PC-9 (cell line): ENCODE measurements around the gene ELOVL7. TPM values are rescaled to one million over a fixed set of nuclear protein-coding genes. Genes with fewer than 3 reads are reported as not detected.

ENCODE experiments used
- BruUV-seq: library from RNA; stranded (reverse); fragments of 400-500 nt; replicated peaks from 2 replicates; lab custom pipeline; 2021; lab: Mats Ljungman, UMichigan
- CTCF ChIA-PET: fragments of 300-600 bp; sonication (Branson Sonifier 250); formaldehyde crosslinking; loops from one replicate; lab custom pipeline; 2022; ENCODE audit warnings: antibody characterized with exemption; lab: Charles Lee
- POLR2A ChIA-PET: fragments of 300-600 bp; sonication (Branson Sonifier 250); formaldehyde crosslinking; loops from one replicate; lab custom pipeline; 2022; ENCODE audit warnings: antibody characterized with exemption; ENCODE audit not compliant: unreplicated experiment; lab: Charles Lee
- DNase-seq, 2 experiments: peaks; one replicate each; pipeline versions ENCODE4 v3.0.0 to v3.0.0-alpha.2; 2015 to 2022; ENCODE audit warnings: mixed read lengths in 1 of 2
- H2AFZ ChIP-seq: fragments of 200-600 bp; sonication (generic); 2 replicates; pipeline ENCODE4 v1.8.1; 2017; ENCODE audit warnings: antibody characterized with exemption
- H3F3A ChIP-seq: fragments of 200-600 bp; sonication (generic); 2 replicates; pipeline ENCODE4 v1.8.1; 2017; ENCODE audit warnings: antibody characterized with exemption, mild to moderate bottlenecking, low read depth; ENCODE audit not compliant: insufficient read depth
- H3K27ac ChIP-seq: fragments of 200-600 bp; sonication (generic); 2 replicates; pipeline ENCODE4 v1.6.1; 2016; ENCODE audit warnings: mixed run types
- H3K27me3 ChIP-seq: fragments of 200-600 bp; sonication (generic); 2 replicates; pipeline ENCODE4 v1.6.1; 2016; ENCODE audit warnings: low read depth, mixed run types; ENCODE audit not compliant: insufficient read depth
- H3K36me3 ChIP-seq: fragments of 200-600 bp; sonication (generic); 2 replicates; pipeline ENCODE4 v1.6.1; 2016; ENCODE audit warnings: low read depth, mixed run types
- H3K4me1 ChIP-seq: fragments of 200-600 bp; sonication (generic); replicated peaks from 2 replicates; pipeline ENCODE4 v1.6.1; 2016; ENCODE audit warnings: mixed run types; ENCODE audit not compliant: insufficient read depth
- H3K4me2 ChIP-seq: fragments of 200-600 bp; sonication (generic); 2 replicates; pipeline ENCODE4 v1.6.1; 2017; ENCODE audit warnings: mixed run types
- H3K4me3 ChIP-seq: fragments of 200-600 bp; sonication (generic); 2 replicates; pipeline ENCODE4 v1.6.1; 2016; ENCODE audit warnings: mixed run types
- H3K79me2 ChIP-seq: fragments of 200-600 bp; sonication (generic); 2 replicates; pipeline ENCODE4 v1.6.1; 2017; ENCODE audit warnings: low read depth, mixed run types
- H3K9me2 ChIP-seq: fragments of 200-600 bp; sonication (generic); 2 replicates; pipeline ENCODE4 v1.8.1; 2017; ENCODE audit warnings: mild to moderate bottlenecking; ENCODE audit not compliant: insufficient read depth
- H3K9me3 ChIP-seq: fragments of 200-600 bp; sonication (generic); 2 replicates; pipeline ENCODE4 v1.8.1; 2016; ENCODE audit warnings: low read depth; ENCODE audit not compliant: insufficient read depth
- H4K20me1 ChIP-seq: fragments of 200-600 bp; sonication (generic); 2 replicates; pipeline ENCODE4 v1.8.1; 2017; ENCODE audit not compliant: insufficient read depth
- CTCF ChIP-seq: fragments of 200-600 bp; sonication (generic); conservative IDR thresholded peaks from 2 replicates; pipeline ENCODE4 v1.6.1; 2017; ENCODE audit warnings: mixed run types, antibody characterized with exemption, mild to moderate bottlenecking, moderate library complexity
- EZH2 ChIP-seq: fragments of 200-600 bp; sonication (generic); IDR thresholded peaks from 2 replicates; pipeline ENCODE4 v1.8.0; 2017; ENCODE audit warnings: antibody characterized with exemption, low read depth
- intact Hi-C: fragments of 100-400 bp; cut with micrococcal nuclease; formaldehyde crosslinking; loops from one replicate; pipeline ENCODE4 v1.10.0; 2022; ENCODE audit not compliant: unreplicated experiment
- total RNA-seq: library from RNA; stranded (reverse); gene quantifications from 2 replicates; pipeline ENCODE4 v1.2.3, GENCODE V29; 2021

Gene ELOVL7
- total RNA-seq, 1 experiment from 2014 or later = 24.3 TPM

DNA sequence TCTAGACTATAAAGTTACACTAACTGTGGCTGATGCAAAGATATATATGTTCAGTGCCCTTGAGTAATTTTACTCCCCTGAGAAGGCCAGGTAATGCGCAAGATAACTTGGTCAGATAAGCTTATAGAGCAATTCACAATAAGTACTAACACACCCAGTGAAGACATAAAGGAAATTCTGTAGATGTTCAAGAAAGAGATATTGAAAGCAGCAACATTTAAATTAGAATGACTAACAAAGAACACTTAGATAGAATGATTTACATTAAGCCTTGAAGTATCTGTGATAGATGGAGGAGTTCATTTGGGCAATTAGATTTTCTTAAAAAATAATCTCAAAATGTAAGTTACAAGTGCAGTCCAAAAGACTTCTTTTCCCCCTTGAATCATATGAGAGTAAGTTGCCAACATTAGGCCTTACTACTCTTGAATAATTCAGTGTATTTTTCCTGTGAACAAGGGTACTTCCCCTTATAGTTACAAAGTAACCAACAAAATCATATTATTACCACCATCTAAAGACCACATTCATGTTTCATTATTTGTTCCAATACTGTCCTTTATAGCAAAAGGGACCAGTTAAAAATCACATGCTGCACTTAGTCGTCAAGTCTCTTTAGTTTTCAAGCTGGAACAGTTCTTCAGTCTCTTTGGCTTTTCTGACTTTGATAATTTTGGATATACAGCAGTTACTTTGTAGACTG is 44.4 kb upstream of the ELOVL7 start:
- TF ChIP-seq CTCF = no peak
- TF ChIP-seq EZH2 = no peak
- no peak for DNase-seq
- no peaks in the 10 kb centered on the region for H3K9me2 ChIP-seq
- no peaks in the 10 kb centered on the region for H3K4me1 ChIP-seq
- no peaks in the 10 kb centered on the region for H4K20me1 ChIP-seq
- no TSS peak for BruUV-seq
- ChIA-PET CTCF (no interaction called here), POLR2A (no interaction called here)
- H3K9me3 ChIP-seq = no peaks in the 10 kb centered on the region
- H3K27ac ChIP-seq = no peak overlapping the region
- no peaks in the 10 kb centered on the region for H3K79me2 ChIP-seq
- no peaks in the 10 kb centered on the region for H3K36me3 ChIP-seq
- intact Hi-C loops = no loop called here
- H3F3A ChIP-seq = no peaks in the 10 kb centered on the region
- no peak overlapping the region for H3K4me3 ChIP-seq
- no peak overlapping the region for H3K4me2 ChIP-seq
- no peak overlapping the region for H2AFZ ChIP-seq
- H3K27me3 ChIP-seq = no peaks in the 10 kb centered on the region

DNA sequence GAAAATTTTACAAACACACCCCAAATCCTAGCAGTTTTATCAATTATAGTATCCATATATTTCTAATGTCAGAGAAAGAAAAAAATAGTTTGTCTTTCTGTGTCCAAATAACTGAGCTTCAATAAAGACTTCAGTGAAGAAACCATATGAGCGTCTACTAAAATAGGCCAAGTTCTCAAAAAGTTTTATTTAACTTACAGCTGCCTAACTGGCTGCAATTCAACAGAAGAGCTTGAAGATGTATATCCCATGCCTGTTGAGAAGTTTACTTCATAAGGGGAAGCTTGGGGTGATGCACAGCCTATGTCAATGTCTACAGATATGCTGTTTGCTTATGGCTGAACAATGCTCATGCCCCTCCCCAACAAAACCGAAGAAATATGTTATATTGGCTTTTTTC is 43.7 kb upstream of the ELOVL7 start:
- H3F3A ChIP-seq = no peaks in the 10 kb centered on the region
- no TSS peak for BruUV-seq
- H3K79me2 ChIP-seq = no peaks in the 10 kb centered on the region
- no peak overlapping the region for H3K4me3 ChIP-seq
- H3K27ac ChIP-seq = no peak overlapping the region
- H4K20me1 ChIP-seq = no peaks in the 10 kb centered on the region
- no peaks in the 10 kb centered on the region for H3K4me1 ChIP-seq
- no peaks in the 10 kb centered on the region for H3K36me3 ChIP-seq
- no peak for TF ChIP-seq EZH2
- no peak for TF ChIP-seq CTCF
- H3K9me3 ChIP-seq = no peaks in the 10 kb centered on the region
- ChIA-PET CTCF (no interaction called here), POLR2A (no interaction called here)
- no peak overlapping the region for H2AFZ ChIP-seq
- intact Hi-C loops = no loop called here
- no peak overlapping the region for H3K4me2 ChIP-seq
- H3K27me3 ChIP-seq = no peaks in the 10 kb centered on the region
- DNase-seq = no peak
- no peaks in the 10 kb centered on the region for H3K9me2 ChIP-seq

GRCh38 chr5:60887096-60887495 is 43.0 kb upstream of the ELOVL7 start:
- H3K9me3 ChIP-seq = no peaks in the 10 kb centered on the region
- no peak for DNase-seq
- intact Hi-C loops = no loop called here
- H3K27ac ChIP-seq = no peak overlapping the region
- H3K27me3 ChIP-seq = no peaks in the 10 kb centered on the region
- no peaks in the 10 kb centered on the region for H3K79me2 ChIP-seq
- TF ChIP-seq CTCF = no peak
- no peak for TF ChIP-seq EZH2
- no peak overlapping the region for H2AFZ ChIP-seq
- H3K9me2 ChIP-seq = no peaks in the 10 kb centered on the region
- ChIA-PET POLR2A (no interaction called here), CTCF (no interaction called here)
- H4K20me1 ChIP-seq = no peaks in the 10 kb centered on the region
- H3K4me2 ChIP-seq = no peak overlapping the region
- no peaks in the 10 kb centered on the region for H3K4me1 ChIP-seq
- H3F3A ChIP-seq = no peaks in the 10 kb centered on the region
- H3K36me3 ChIP-seq = no peaks in the 10 kb centered on the region
- H3K4me3 ChIP-seq = no peak overlapping the region
- BruUV-seq = no TSS peak
